PFSK-1 (cell line): ENCODE data around the gene RYR1.

ENCODE experiments used
- FOXP2 ChIP-seq: optimal IDR thresholded peaks from 2 replicates; pipeline ENCODE3; 2011; ENCODE audit warnings: borderline replicate concordance, control low read depth, inconsistent platforms; ENCODE audit not compliant: insufficient read depth; ENCODE audit errors: extremely low read length, extremely low read depth
- POLR2AphosphoS5 ChIP-seq: IDR thresholded peaks from 2 replicates; pipeline ENCODE4 v1.6.1; 2012; ENCODE audit warnings: low read depth, mild to moderate bottlenecking, control low read depth, low read length, moderate library complexity
- REST ChIP-seq, 2 experiments: IDR thresholded peaks; 2 replicates each; pipeline versions ENCODE4 v1.6.1 to v1.8.0; 2011 to 2012; ENCODE audit warnings: low read depth in 2 of 2, low read length in 2 of 2, control low read depth in 1 of 2, inconsistent platforms in 1 of 2, mild to moderate bottlenecking in 1 of 2, moderate library complexity in 1 of 2; ENCODE audit not compliant: insufficient read depth in 1 of 2
- SIN3A ChIP-seq: IDR thresholded peaks from 2 replicates; pipeline ENCODE4 v1.6.1; 2012; ENCODE audit warnings: mild to moderate bottlenecking, low read length, moderate library complexity, borderline replicate concordance; ENCODE audit not compliant: insufficient read depth
- TAF1 ChIP-seq: IDR thresholded peaks from 2 replicates; pipeline ENCODE4 v1.6.1; 2012; ENCODE audit warnings: low read length, control low read depth, borderline replicate concordance; ENCODE audit not compliant: insufficient read depth

DNA sequence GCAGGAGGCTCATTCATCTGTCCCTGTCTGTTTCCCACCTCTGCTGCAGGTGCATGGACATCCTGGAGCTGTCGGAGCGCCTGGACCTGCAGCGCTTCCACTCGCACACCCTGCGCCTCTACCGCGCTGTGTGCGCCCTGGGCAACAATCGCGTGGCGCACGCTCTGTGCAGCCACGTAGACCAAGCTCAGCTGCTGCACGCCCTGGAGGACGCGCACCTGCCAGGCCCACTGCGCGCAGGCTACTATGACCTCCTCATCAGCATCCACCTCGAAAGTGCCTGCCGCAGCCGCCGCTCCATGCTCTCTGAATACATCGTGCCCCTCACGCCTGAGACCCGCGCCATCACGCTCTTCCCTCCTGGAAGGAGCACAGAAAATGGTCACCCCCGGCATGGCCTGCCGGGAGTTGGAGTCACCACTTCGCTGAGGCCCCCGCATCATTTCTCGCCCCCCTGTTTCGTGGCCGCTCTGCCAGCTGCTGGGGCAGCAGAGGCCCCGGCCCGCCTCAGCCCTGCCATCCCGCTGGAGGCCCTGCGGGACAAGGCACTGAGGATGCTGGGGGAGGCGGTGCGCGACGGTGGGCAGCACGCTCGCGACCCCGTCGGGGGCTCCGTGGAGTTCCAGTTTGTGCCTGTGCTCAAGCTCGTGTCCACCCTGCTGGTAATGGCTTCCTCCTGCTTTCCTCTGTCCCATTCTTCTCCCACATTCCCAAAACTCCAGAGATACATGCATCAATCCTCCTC is 52.2 kb downstream of the RYR1 start:
- TF ChIP-seq TAF1 (no peak), SIN3A (no peak), POLR2AphosphoS5 (no peak), FOXP2 (no peak), REST (IDR thresholded peaks at IDR 0.05; ENCODE audit: insufficient read depth in 1 of 2, low read depth in 2 of 2, low read length in 2 of 2) (no peak)
